ENCODE measurements around the gene C1orf35. TPM values are rescaled to one million over a fixed set of nuclear protein-coding genes. Genes with fewer than 3 reads are reported as not detected.

The C1orf35 gene
- total and polyA plus RNA-seq, 9 of the 15 experiments (the other 6 are each of a cell fraction or from before 2014, with no cell fraction given): 3.2 to 48.7 (median 12.5) TPM

- no peak for TF ChIP-seq PCBP1 (IDR thresholded peaks at IDR 0.05; ENCODE audit: low read depth, low read length, poor library complexity, severe bottlenecking)
- TF ChIP-seq CHD4 (IDR thresholded peaks at IDR 0.05; ENCODE audit: insufficient read depth, insufficient replicate concordance, low read depth, low read length, poor library complexity, severe bottlenecking): no peak
- TF ChIP-seq PYGO2 (tag; IDR thresholded peaks at IDR 0.05): no peak
- TF ChIP-seq PTTG1 (tag; IDR thresholded peaks at IDR 0.05; ENCODE audit: low read depth): no peak
- TF ChIP-seq TEAD2 (tag; IDR thresholded peaks at IDR 0.05): no peak
- TF ChIP-seq GATA2 (CRISPR knock-in tag; IDR thresholded peaks at IDR 0.05): no peak
- peak; percentile 96 for TF ChIP-seq ZFX (CRISPR knock-in tag; IDR thresholded peaks at IDR 0.05)
- TF ChIP-seq, protein P1, sequence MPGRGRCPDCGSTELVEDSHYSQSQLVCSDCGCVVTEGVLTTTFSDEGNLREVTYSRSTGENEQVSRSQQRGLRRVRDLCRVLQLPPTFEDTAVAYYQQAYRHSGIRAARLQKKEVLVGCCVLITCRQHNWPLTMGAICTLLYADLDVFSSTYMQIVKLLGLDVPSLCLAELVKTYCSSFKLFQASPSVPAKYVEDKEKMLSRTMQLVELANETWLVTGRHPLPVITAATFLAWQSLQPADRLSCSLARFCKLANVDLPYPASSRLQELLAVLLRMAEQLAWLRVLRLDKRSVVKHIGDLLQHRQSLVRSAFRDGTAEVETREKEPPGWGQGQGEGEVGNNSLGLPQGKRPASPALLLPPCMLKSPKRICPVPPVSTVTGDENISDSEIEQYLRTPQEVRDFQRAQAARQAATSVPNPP (IDR thresholded peaks at IDR 0.05; ENCODE audit: borderline replicate concordance, insufficient read depth, insufficient read length): no peak
- TF ChIP-seq SMAD1 (IDR thresholded peaks at IDR 0.05; ENCODE audit: low read depth, low read length, partially characterized antibody): no peak
- TF ChIP-seq ESRRA (IDR thresholded peaks at IDR 0.05; ENCODE audit: borderline replicate concordance, low read depth): peak; percentile 93
- no peak for TF ChIP-seq DEAF1 (CRISPR knock-in tag; IDR thresholded peaks at IDR 0.05)
- no peak for TF ChIP-seq IRF2 (CRISPR knock-in tag; IDR thresholded peaks at IDR 0.05)
- TF ChIP-seq C11orf30 (IDR thresholded peaks at IDR 0.05; ENCODE audit: low read depth): peak; percentile 87
- TF ChIP-seq RBM14 (IDR thresholded peaks at IDR 0.05; ENCODE audit: borderline replicate concordance, insufficient read depth, low read depth, low read length): peak; percentile 95; the same call in 1 of the 2 replicates
- TF ChIP-seq, protein P2, sequence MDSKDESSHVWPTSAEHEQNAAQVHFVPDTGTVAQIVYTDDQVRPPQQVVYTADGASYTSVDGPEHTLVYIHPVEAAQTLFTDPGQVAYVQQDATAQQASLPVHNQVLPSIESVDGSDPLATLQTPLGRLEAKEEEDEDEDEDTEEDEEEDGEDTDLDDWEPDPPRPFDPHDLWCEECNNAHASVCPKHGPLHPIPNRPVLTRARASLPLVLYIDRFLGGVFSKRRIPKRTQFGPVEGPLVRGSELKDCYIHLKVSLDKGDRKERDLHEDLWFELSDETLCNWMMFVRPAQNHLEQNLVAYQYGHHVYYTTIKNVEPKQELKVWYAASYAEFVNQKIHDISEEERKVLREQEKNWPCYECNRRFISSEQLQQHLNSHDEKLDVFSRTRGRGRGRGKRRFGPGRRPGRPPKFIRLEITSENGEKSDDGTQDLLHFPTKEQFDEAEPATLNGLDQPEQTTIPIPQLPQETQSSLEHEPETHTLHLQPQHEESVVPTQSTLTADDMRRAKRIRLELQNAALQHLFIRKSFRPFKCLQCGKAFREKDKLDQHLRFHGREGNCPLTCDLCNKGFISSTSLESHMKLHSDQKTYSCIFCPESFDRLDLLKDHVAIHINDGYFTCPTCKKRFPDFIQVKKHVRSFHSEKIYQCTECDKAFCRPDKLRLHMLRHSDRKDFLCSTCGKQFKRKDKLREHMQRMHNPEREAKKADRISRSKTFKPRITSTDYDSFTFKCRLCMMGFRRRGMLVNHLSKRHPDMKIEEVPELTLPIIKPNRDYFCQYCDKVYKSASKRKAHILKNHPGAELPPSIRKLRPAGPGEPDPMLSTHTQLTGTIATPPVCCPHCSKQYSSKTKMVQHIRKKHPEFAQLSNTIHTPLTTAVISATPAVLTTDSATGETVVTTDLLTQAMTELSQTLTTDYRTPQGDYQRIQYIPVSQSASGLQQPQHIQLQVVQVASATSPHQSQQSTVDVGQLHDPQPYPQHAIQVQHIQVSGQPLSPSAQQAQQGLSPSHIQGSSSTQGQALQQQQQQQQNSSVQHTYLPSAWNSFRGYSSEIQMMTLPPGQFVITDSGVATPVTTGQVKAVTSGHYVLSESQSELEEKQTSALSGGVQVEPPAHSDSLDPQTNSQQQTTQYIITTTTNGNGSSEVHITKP (IDR thresholded peaks at IDR 0.05; ENCODE audit: partially characterized antibody): no peak
- TF ChIP-seq POU5F1 (IDR thresholded peaks at IDR 0.05; ENCODE audit: borderline replicate concordance, low read depth, low read length, partially characterized antibody): no peak
- TF ChIP-seq SMARCA5 (IDR thresholded peaks at IDR 0.05): no peak
- no peak for TF ChIP-seq ZNF57 (CRISPR knock-in tag; IDR thresholded peaks at IDR 0.05)
- no peak for TF ChIP-seq RFX1 (IDR thresholded peaks at IDR 0.05)
- TF ChIP-seq, protein P3, sequence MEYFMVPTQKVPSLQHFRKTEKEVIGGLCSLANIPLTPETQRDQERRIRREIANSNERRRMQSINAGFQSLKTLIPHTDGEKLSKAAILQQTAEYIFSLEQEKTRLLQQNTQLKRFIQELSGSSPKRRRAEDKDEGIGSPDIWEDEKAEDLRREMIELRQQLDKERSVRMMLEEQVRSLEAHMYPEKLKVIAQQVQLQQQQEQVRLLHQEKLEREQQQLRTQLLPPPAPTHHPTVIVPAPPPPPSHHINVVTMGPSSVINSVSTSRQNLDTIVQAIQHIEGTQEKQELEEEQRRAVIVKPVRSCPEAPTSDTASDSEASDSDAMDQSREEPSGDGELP (CRISPR knock-in tag; IDR thresholded peaks at IDR 0.05; ENCODE audit: borderline replicate concordance): peak; percentile 91
Measured at GRCh38 chr1:228139931-228140723, 37.0 kb upstream of the C1orf35 start, which contains the start of gene GUK1 (continued).
